ENCODE results near the gene TTC22.

TTC22 gene

DNA sequence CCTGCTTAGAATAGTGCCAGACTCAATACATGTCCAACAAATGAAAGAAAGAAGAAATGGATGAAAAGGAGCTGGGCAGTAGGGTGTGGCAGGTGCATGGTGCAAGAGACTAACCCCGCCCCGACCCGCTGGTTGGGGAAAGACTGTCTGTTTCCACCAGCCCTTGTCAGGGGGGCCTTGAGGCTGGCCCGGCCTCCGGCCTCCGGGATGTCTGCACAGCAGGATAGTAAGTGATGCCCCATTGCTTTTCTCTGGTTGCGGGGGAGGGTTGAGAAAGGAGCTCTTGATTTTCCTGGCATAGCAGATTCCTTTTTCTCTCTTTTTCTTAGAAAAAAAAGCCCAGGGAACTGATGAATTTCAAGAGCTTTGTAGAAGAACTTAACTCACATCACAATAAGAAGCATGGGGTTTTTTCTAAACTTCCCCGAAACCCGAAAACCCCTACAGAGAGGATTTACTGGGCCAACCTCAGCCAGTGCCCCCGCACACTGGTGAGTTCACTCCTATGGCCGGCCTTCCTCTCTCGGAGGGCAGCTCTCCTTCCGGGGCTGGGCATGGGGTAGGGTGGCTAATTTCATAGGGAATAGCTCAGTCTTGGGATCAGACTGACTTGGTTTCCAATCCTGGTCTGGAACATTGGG is 12.5 kb upstream of the TTC22 start:
- no peaks in the 10 kb centered on the region for H3K36me3 ChIP-seq (ENCODE audit: control insufficient read depth in 1 of 2, insufficient read depth in 2 of 2, low read length in 2 of 2)
- no peaks in the 10 kb centered on the region for H3K27me3 ChIP-seq (ENCODE audit: low read depth, low read length)
- H3K27ac ChIP-seq (ENCODE audit: low read length) = no peak overlapping the region
- H3K9me3 ChIP-seq (ENCODE audit: control insufficient read depth in 1 of 2, low read length in 2 of 2) = no peaks in the 10 kb centered on the region
- no peaks in the 10 kb centered on the region for H3K4me1 ChIP-seq (ENCODE audit: control insufficient read depth in 1 of 2, insufficient read depth in 2 of 2, low read length in 2 of 2)
- H3K4me3 ChIP-seq (ENCODE audit: low read depth in 1 of 2, low read length in 2 of 2) = no peak overlapping the region

DNA sequence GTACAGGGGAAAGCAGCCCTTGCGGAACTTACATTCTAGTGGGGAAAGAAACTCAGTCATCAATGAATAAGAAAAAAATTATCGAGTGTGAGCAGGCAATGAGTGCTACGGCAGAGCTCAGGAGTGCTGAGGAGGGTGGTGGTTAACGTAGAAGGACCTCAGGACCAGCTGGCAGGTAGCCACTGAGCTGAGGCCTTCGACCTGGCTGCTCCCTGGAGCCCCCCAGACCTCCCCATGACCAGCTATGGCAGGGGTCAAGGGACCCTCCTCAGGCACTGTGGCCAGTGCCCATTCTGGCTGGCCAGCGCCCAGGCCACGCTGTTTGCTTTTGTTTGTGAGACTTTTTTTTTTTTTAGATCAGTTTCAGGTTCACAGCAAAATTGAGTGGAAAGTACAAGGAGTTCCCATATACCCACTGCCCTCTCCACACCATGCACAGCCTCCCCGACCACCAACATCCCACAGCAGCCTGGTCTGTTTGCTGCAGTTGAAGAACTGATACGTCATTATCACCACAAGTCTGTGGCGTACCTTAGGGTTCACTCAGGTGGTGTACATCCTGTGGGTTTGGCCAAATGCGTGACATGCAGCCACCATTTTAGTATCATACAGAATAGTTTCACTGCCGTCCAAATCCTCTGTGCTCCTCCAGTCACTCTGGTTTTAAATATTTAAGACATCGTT is 11.8 kb upstream of the TTC22 start:
- Histone ChIP-seq H3K36me3 (ENCODE audit: control insufficient read depth in 1 of 2, insufficient read depth in 2 of 2, low read length in 2 of 2) (no peaks in the 10 kb centered on the region), H3K27ac (ENCODE audit: low read length) (no peak overlapping the region), H3K4me3 (ENCODE audit: low read depth in 1 of 2, low read length in 2 of 2) (no peak overlapping the region), H3K4me1 (ENCODE audit: control insufficient read depth in 1 of 2, insufficient read depth in 2 of 2, low read length in 2 of 2) (no peaks in the 10 kb centered on the region), H3K9me3 (ENCODE audit: control insufficient read depth in 1 of 2, low read length in 2 of 2) (no peaks in the 10 kb centered on the region), H3K27me3 (ENCODE audit: low read depth, low read length) (no peaks in the 10 kb centered on the region)

DNA sequence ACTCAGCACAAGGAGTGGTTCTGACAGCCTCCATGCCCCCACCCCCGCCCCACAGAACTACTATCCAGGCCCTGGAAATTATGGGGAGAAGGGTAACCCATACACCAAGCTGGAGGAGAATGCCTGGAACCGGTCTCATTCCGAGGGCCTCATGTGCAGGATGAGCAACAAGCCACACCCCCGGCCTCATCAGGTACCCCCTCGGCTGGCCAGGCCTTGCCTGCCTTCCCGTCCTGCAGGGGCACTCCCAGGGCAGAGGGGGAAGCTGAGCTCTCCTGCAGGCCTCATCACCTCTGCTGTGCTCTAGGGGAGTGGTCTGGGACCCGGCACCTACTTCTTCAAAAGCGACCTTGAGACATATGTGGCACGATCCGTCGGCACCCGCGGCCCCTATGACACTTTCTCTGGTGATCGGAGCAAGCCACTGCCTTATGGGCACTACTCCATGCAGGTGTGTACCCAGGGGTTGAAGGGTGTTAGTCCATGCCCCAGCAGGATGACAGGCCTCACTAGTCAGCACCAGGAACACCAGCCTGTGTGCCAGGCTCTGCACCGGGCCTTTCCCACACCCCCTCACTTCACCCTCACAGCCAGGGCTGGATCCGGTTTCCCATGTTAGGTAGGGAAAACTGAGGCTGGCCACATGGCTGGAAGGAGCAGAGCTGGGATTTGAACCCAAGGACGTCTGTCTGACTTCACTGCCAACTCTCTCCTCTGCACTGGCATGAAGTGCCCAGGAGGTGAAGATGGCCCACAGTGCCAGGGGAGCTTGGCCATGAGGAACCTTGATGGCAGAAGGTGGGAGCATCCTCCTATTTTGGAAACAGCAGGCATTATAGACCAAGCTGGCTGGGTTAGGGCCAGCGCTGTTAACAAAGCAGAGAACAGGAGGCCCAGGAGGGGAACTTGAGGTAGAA is 10.9 kb upstream of the TTC22 start:
- no peaks in the 10 kb centered on the region for H3K36me3 ChIP-seq (ENCODE audit: control insufficient read depth in 1 of 2, insufficient read depth in 2 of 2, low read length in 2 of 2)
- no peak overlapping the region for H3K4me3 ChIP-seq (ENCODE audit: low read depth in 1 of 2, low read length in 2 of 2)
- H3K4me1 ChIP-seq (ENCODE audit: control insufficient read depth in 1 of 2, insufficient read depth in 2 of 2, low read length in 2 of 2) = no peaks in the 10 kb centered on the region

DNA sequence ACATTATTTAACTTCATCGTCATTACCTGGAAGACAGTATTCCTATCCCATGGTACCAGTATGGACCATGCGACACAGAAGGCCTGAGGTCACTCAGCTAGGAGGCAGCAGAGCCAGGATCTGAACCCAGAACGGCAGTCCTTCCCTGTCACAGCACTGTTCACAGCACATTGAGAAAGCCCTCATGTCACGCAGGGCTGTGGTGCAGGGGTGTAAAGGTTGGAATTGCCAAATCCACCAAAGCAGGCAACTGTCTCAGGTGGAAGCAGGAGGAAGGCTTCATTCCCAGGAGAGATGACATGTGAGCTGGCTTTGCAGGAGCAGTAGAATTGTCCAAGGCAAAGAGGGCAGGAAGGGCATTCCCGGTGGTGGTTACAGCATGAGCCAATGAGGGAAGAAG is 9.9 kb upstream of the TTC22 start:
- Histone ChIP-seq H3K36me3 (ENCODE audit: control insufficient read depth in 1 of 2, insufficient read depth in 2 of 2, low read length in 2 of 2) (no peaks in the 10 kb centered on the region), H3K9me3 (ENCODE audit: control insufficient read depth in 1 of 2, low read length in 2 of 2) (no peaks in the 10 kb centered on the region), H3K4me3 (ENCODE audit: low read depth in 1 of 2, low read length in 2 of 2) (no peak overlapping the region), H3K27ac (ENCODE audit: low read length) (no peak overlapping the region), H3K4me1 (ENCODE audit: control insufficient read depth in 1 of 2, insufficient read depth in 2 of 2, low read length in 2 of 2) (no peaks in the 10 kb centered on the region), H3K27me3 (ENCODE audit: low read depth, low read length) (no peaks in the 10 kb centered on the region)

More for the DNA sequence above, 10.9 kb upstream of the TTC22 start:
- Histone ChIP-seq H3K27me3 (ENCODE audit: low read depth, low read length) (no peaks in the 10 kb centered on the region), H3K9me3 (ENCODE audit: control insufficient read depth in 1 of 2, low read length in 2 of 2) (no peaks in the 10 kb centered on the region), H3K27ac (ENCODE audit: low read length) (no peak overlapping the region)

DNA sequence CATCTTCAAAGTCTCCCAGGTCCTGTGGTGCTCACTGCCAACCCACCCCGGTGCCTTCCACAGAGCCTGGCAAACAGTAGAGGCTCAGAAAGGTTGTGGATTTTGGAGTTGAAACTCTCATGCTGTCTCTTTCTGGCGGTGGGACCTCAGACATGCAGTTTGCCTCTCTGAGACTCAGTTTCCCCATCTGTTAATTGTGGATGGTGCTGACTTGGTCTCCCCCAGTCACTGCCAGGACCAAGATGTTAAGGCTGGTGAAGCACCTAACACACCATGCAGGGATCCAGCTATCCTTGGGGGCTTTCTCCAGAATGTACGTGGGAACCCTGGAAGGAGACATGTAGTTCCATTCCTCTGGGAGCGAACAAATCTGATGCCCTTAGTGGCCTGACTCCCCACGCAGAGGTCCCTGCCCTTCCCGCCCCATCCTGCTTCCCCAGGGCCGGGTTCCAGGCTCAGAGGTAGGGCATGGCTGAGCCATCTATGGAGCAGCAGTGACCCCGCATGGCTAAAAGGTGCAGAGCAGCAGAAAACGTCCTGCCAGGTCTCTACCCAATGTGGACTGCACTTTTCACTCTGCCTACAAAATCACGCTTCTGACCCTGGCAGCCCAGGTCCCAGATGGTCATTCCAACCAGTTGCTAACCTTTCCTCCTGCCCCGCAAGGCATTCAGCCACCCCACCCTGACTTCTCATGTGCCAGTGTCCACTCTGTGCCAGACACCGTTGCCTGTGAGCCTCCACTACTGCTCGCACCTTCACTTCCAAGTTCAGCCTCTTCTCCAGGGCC is 9.2 kb upstream of the TTC22 start:
- Histone ChIP-seq H3K27me3 (ENCODE audit: low read depth, low read length) (no peaks in the 10 kb centered on the region), H3K9me3 (ENCODE audit: control insufficient read depth in 1 of 2, low read length in 2 of 2) (no peaks in the 10 kb centered on the region), H3K27ac (ENCODE audit: low read length) (no peak overlapping the region), H3K4me3 (ENCODE audit: low read depth in 1 of 2, low read length in 2 of 2) (no peak overlapping the region), H3K4me1 (ENCODE audit: control insufficient read depth in 1 of 2, insufficient read depth in 2 of 2, low read length in 2 of 2) (no peaks in the 10 kb centered on the region), H3K36me3 (ENCODE audit: control insufficient read depth in 1 of 2, insufficient read depth in 2 of 2, low read length in 2 of 2) (no peaks in the 10 kb centered on the region)

DNA sequence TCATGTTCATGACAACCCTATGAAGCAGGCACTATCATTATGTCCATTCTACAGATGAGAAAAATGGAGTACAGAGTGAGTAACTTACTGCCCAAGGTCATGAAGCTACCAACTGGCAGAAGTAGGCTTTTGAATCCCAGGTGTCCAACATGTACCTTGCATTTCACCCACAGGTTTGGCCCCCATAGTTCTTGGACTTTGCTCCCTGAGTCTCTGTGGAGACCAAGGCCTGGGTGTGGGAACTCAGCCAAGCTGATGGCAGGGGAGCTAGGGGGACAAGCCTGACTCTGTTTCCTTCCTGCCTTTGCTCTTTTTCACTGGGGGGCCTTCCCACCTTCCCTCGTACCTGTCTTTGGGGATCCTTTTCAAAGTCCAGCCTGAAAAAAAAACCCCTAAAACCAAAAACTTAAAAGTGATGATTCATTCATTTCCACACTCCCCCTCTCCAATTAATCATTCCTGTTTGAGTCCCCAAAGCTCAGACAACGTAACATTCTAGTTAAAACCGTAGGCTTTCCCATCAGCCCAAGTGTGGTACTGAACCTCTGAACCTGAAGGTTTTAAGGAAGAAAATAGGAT is 8.5 kb upstream of the TTC22 start:
- no peaks in the 10 kb centered on the region for H3K36me3 ChIP-seq (ENCODE audit: control insufficient read depth in 1 of 2, insufficient read depth in 2 of 2, low read length in 2 of 2)
- no peaks in the 10 kb centered on the region for H3K9me3 ChIP-seq (ENCODE audit: control insufficient read depth in 1 of 2, low read length in 2 of 2)
- H3K27me3 ChIP-seq (ENCODE audit: low read depth, low read length) = no peaks in the 10 kb centered on the region
- no peak overlapping the region for H3K4me3 ChIP-seq (ENCODE audit: low read depth in 1 of 2, low read length in 2 of 2)
- no peak overlapping the region for H3K27ac ChIP-seq (ENCODE audit: low read length)
- no peaks in the 10 kb centered on the region for H3K4me1 ChIP-seq (ENCODE audit: control insufficient read depth in 1 of 2, insufficient read depth in 2 of 2, low read length in 2 of 2)

DNA sequence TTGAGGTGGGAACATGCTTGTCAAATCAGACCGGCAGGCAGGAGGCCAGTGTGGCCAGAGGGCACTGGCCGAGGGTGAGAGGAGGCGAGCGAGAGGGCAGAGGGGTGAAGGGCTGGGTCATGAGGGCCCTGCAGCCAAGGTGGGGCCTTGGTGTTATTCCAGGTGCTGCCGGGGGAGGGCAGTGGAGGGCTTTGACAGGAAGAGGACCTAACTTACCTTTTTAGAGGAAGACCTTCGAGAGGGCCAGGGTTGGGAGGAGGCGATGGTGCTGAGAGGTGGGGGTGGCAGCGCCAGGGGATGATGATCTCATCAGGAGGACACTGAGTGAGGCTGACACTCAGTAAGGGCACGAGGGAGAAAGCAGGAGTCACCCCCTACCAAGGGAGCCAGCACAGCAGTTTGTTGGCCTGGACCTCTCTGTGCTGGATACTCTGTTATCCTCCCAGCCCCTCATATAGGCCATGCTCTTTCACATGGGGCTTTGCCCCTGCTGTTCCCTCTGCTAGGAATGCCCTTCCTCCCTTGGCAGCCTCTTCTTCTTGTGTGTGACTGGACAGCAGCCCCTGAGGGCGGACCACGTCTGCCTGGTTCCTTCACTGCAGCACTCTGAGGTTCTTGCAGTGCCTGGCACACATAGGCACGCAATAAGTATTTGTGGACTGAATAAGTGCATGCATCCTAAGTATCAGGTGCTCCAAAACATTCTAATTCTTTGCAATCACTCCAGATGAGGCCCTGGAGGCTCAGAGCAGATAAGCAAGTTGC is 7.5 kb upstream of the TTC22 start:
- Histone ChIP-seq H3K27me3 (ENCODE audit: low read depth, low read length) (no peaks in the 10 kb centered on the region), H3K36me3 (ENCODE audit: control insufficient read depth in 1 of 2, insufficient read depth in 2 of 2, low read length in 2 of 2) (no peaks in the 10 kb centered on the region), H3K27ac (ENCODE audit: low read length) (no peak overlapping the region), H3K9me3 (ENCODE audit: control insufficient read depth in 1 of 2, low read length in 2 of 2) (no peaks in the 10 kb centered on the region), H3K4me3 (ENCODE audit: low read depth in 1 of 2, low read length in 2 of 2) (no peak overlapping the region), H3K4me1 (ENCODE audit: control insufficient read depth in 1 of 2, insufficient read depth in 2 of 2, low read length in 2 of 2) (no peaks in the 10 kb centered on the region)

DNA sequence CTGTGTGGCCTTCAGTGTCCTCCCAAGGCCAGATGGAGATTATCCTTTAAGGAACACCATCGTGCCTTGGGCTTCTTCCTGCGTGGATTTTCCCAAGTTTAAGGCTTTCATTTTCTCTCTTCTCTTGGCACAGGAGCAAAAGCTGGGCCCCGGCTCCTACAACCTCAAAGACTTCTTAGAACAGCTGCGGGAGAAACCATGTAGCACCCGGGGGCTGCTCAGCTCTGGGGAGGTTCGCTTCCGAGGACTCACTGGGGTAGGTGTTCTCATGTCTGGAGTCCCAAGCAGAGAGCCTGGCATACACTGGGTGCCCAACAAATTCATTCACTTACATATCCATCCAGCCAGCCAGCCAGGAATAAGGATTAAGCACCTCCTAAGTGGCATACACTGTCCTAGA is 6.6 kb upstream of the TTC22 start:
- H3K9me3 ChIP-seq (ENCODE audit: control insufficient read depth in 1 of 2, low read length in 2 of 2) = no peaks in the 10 kb centered on the region
- no peak overlapping the region for H3K4me3 ChIP-seq (ENCODE audit: low read depth in 1 of 2, low read length in 2 of 2)
- no peaks in the 10 kb centered on the region for H3K27me3 ChIP-seq (ENCODE audit: low read depth, low read length)
- H3K36me3 ChIP-seq (ENCODE audit: control insufficient read depth in 1 of 2, insufficient read depth in 2 of 2, low read length in 2 of 2) = no peaks in the 10 kb centered on the region
- H3K27ac ChIP-seq (ENCODE audit: low read length) = no peak overlapping the region
- H3K4me1 ChIP-seq (ENCODE audit: control insufficient read depth in 1 of 2, insufficient read depth in 2 of 2, low read length in 2 of 2) = no peaks in the 10 kb centered on the region

DNA sequence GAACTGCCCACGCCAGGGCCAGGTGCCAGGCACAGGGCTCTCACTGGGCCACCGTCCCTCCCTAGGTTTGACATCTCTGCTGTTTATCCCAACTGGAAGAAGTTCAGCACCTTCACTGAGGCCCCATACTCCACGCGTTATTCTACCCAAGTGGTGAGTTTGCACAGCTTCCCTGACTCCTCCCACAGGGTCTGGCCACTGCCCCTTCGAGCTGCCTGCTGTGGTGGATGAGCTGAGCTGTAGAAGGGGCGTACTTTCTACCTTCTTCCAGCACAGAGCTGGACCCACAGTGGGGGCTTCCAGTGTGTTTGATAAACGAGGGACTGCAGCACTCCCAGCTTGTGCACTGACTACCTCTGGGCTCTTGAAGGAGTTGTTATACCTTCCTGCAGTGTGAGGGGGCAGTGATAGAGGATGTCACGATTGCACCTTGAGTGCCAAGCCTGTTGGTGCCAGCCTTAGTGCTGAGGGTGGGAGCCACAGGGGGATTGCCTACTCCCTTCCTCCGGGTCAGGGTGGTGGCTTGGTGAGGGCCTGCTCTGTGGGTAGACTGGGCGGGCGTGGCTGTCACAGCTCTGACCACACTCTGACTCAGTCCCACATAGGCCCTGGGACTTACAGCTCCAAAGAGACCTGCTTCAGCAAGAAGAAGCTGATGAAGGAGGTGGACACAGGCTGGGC is 5.9 kb upstream of the TTC22 start:
- Histone ChIP-seq H3K27me3 (ENCODE audit: low read depth, low read length) (no peaks in the 10 kb centered on the region), H3K4me3 (ENCODE audit: low read depth in 1 of 2, low read length in 2 of 2) (no peak overlapping the region), H3K4me1 (ENCODE audit: control insufficient read depth in 1 of 2, insufficient read depth in 2 of 2, low read length in 2 of 2) (no peaks in the 10 kb centered on the region), H3K36me3 (ENCODE audit: control insufficient read depth in 1 of 2, insufficient read depth in 2 of 2, low read length in 2 of 2) (no peaks in the 10 kb centered on the region), H3K9me3 (ENCODE audit: control insufficient read depth in 1 of 2, low read length in 2 of 2) (no peaks in the 10 kb centered on the region), H3K27ac (ENCODE audit: low read length) (no peak overlapping the region)

DNA sequence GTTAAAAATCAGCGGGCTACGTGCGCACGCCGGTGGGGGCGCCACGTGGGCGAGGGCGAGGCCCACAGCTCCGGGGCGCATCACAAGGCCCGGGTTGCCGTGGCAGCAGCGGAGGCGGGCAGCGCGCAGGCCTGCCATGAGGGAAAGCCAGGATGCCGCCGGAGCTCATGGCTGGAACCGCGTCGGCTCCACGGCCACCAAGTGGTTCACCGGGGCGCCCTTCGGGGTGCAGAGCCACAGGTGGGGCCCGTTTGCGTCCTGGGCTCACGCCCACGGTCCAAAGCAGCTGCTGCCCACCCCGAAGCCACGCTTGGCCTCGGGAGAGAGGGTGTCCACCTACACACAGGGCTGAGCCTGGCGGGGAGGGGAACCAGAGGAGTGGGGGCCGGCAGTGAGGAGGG is 4.9 kb upstream of the TTC22 start:
- H3K27me3 ChIP-seq (ENCODE audit: low read depth, low read length) = peaks cover 5% of the 10 kb centered on the region

More for the DNA sequence above, 4.9 kb upstream of the TTC22 start:
- Histone ChIP-seq H3K36me3 (ENCODE audit: control insufficient read depth in 1 of 2, insufficient read depth in 2 of 2, low read length in 2 of 2) (no peaks in the 10 kb centered on the region), H3K9me3 (ENCODE audit: control insufficient read depth in 1 of 2, low read length in 2 of 2) (no peaks in the 10 kb centered on the region), H3K27ac (ENCODE audit: low read length) (no peak overlapping the region), H3K4me3 (ENCODE audit: low read depth in 1 of 2, low read length in 2 of 2) (no peak overlapping the region), H3K4me1 (ENCODE audit: control insufficient read depth in 1 of 2, insufficient read depth in 2 of 2, low read length in 2 of 2) (peaks cover 0 to 8% of the 10 kb centered on the region in 2 donors)
